DMS79 (cell line): ENCODE results near the gene CMTM3.

Source experiments
- DNase-seq: peaks from one replicate; lab custom pipeline; 2025; lab: John Stamatoyannopoulos, UW

The CMTM3 gene

GRCh38 chr16:66662445-66663194, 58.1 kb downstream of the CMTM3 start:
- no peak for DNase-seq
